Measurements from ENCODE around the gene NDUFA3.

Gene NDUFA3

DNA sequence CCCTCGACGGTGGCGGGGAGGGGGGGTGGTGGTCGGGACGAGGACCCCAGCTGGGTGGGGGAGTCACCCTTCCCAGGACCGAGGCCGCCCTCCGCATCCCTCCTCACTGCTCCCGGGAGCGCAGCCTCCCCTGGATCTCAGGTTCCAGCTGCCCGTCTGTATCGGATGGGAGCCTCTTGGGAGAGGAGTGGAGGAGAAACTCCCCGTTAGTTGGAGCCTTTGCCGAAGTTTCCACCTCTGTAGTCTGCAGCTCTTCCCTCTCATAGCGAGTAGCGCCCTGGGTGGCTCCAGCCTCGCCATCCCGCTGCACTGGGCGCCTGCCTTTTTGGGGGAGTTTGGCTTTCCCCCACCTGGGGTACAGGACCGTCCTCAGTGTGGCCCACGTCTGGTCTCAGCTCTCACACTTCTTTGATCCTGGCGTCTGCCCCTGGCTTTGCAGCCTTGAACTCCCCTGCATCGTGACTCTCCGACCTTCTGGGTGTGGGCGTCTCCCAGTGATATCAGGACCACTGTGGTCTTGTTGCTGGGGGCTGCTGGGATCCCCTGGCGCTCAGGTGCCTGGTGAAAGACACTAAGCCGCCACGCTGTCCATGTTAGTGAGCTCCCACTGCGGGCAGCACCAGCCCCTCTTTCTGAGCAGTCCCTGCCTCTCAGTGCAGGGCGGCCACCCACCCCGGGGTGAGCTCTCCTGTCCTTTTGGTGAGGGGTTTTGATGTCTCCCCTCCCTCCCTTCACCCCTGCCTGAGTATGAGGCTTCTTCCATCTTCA lies 36.0 kb downstream of the NDUFA3 start:
- no peak for DNase-seq (ENCODE audit: low spot score)

DNA sequence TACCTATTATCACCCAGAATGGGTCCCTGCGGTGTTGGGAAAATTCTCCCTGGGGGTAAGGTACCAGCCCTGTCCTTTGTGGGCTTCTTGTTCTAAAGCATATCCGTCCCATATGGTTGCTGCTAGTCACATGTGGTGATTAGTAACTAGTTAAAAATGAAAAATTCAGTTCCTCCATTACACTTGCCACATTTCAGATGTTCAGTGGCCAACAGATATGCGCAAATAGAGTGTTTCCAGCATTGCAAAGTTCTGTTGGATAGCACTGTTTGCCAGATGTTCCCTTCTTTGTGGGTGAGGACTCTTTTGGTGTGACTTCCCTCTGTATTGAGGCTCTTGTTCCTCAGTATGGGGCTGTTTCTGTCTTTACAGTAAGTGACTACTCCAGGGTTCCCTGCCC lies 38.7 kb downstream of the NDUFA3 start:
- no peak for DNase-seq (ENCODE audit: low spot score)

DNA sequence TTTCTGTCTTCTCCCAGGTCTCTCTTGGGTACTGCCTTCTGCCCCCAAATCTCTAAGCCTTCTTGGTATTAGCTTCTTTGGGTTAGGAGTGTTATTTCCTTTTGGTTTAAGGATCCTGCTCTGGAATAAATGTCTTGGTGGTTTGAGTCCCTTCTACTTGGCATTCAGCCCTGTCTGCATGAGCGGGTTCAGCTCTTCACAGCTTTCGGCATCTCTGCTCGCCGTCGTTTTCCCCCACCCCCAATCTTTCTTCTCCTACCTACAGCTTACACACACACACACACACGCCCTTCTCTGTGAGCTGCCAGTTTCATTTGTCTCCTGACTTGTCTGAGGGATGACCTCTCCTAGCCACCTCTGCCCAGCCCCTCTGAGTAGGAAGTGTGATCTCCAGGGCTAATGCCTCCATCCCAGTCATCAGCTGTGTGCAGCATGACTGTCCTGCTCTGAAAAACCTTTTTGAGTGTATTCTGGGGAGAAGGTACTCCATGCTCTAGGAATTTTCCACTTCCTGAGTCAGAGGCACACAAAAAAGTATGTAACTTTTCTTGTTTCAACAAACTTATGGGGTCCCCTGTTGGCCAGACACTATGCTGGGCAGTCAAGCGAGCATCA lies 39.6 kb downstream of the NDUFA3 start:
- DNase-seq (ENCODE audit: low spot score), result no peak

DNA sequence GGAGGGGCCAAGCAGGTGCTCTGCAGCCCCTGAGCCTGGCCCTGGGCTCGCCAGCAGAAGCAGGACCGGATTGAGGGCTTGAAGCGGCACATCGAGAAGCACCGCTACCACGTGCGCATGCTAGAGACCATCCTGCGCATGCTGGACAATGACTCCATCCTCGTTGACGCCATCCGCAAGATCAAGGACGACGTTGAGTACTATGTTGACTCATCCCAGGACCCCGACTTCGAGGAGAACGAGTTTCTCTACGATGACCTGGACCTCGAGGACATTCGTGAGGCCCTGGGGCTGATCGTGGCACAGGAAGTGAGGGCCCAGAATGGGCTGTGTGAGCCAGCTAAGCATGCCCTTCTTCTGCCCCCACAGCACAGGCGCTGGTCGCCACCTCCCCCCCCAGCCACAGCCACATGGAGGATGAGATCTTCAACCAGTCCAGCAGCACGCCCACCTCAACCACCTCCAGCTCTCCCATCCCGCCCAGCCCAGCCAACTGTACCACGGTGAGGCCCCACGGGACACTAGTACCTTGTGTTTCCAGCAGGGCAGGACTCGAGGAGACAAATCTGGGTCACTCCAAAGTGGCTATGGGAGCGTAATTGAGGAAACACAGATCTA lies 43.0 kb downstream of the NDUFA3 start:
- DNase-seq (ENCODE audit: low spot score), result no peak

DNA sequence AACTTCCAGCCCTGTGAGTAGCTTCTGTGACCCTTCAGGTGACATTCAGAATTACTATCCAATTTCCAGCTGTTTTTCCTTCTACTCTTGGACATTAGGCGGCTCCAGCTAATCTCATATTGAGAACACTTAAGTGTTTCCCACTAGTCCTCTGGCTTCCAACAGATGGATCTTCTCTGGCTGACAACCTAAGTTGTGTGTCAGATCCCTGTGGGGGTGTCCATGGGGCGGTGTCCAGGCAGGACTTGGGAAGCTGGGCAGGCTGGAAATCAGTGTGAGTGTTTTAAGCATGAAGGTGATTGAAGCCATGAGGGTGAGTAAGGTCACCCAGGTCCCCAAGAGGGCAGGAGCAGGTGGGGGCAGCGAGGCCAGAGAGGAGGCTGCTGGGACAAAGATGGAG lies 45.0 kb downstream of the NDUFA3 start:
- DNase-seq (ENCODE audit: low spot score), result no peak

DNA sequence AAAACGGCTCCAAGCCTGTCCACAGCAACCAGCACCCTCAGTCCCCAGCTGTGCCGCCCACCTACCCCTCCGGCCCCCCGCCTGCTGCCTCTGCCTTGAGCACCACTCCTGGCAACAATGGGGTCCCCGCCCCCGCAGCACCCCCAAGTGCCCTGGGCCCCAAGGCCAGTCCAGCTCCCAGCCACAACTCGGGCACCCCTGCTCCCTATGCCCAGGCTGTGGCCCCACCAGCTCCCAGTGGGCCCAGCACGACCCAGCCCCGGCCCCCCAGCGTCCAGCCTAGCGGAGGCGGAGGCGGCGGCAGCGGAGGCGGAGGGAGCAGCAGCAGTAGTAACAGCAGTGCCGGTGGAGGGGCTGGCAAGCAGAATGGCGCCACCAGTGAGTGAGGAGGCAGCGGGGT lies 45.5 kb downstream of the NDUFA3 start:
- DNase-seq (ENCODE audit: low spot score), result no peak

DNA sequence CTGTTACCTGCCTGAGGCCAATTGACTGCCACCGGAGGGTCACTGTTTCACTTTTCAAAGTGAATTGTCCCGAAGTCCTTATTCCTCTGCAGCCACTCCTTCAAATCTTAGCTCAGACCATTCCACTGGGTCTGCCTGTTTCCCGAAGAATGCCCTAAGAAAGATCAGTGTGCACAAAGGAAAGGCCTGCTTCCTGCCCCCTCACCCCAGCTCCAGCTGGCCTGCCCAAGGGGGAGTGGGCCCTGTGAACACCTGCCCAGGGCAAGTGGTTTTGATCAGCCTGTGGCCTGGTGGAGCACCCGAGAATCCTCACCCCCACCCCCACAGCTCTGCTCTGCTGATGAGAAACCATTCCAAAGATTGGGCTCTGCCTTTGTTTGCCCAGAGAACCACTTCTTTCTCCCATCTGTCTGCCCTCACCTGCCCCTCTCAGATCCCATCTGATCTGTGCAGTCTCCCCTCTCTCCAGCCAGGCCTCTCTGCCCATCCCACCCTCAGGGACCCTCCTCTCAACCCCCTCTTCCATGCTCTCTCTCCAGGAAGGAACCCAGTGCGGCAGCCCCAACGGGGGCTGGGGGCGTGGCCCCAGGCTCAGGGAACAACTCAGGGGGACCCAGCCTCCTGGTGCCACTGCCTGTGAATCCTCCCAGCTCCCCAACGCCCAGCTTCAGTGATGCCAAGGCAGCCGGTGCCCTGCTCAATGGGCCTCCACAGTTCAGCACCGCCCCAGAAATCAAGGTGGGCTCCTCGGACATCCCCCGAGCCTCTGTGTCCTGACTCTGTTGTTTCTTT lies 46.6 kb downstream of the NDUFA3 start:
- DNase-seq (ENCODE audit: low spot score), result no peak

DNA sequence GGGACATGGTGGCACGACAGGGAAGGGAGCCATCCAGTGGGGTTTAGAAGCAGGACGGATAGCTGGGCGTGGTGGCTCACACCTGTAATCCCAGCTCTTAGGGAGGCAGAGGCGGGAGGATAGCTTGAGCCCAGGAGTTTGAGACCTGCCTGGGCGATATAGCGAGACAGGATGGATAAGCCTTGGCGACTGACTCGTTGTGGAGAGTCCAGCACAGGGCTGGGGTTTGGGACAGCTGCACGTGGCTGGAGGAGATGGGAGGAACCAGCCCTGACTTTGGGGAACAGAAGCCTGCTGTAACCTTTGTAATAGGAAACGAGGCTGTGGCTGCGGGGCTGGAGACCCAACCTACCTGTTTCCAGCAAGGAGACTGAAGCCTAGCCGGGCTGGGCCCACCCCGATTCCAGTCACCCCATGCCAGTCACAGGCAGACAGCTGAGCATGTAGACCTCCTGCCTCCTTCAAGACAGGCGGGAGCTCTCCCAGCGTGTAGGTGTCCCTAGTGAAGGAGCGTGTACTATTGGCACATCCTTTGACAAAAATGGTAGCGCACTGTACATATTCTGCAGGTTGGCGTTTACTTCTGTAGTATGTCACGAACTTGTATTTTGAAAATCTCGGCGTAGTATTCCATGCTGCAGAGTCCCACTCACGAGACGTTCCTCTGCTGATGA lies 48.8 kb downstream of the NDUFA3 start:
- DNase-seq (ENCODE audit: low spot score), result no peak

DNA sequence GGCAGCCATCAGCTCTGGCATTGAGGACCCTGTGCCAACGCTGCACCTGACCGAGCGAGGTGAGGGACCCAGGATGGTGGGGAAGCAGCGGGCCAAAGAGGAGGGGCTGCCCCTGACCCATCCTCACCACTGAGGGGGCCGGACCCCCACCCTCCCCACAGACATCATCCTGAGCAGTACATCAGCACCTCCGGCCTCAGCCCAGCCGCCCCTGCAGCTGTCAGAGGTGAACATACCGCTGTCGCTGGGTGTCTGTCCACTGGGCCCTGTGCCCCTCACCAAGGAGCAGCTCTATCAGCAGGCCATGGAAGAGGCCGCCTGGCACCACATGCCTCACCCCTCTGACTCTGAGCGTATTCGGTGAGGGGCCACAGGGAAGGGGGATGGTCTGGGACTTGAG lies 49.6 kb downstream of the NDUFA3 start:
- DNase-seq (ENCODE audit: low spot score), result no peak

DNA sequence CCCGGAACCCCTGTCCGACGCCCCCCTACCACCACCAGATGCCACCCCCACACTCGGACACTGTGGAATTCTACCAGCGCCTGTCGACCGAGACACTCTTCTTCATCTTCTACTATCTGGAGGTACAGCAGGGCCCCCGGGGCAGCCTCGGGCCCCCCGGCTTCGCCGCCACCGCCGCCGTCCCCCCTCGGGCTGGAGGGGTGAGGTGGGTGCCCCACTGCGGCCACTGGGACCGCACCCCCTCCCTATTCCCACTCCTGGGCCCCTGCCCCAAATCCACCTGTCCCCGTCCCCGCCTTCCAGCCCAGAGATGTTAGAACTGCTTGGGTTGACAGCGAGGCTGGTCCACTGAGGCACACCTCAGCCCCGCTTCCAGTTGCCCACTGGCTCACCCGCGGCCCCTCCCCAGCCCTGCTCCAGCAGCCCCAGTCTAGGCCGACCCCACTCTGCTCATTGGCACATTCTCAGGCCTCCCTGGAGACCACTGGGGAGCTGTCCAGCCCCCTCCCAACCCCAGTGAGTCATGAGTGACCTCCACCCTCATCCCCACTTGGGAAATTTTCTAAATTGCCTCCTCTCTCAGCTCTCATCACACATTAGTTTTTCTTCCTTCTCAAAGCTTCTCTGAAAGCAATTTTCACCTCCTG lies 50.3 kb downstream of the NDUFA3 start:
- DNase-seq (ENCODE audit: low spot score), result no peak

DNA sequence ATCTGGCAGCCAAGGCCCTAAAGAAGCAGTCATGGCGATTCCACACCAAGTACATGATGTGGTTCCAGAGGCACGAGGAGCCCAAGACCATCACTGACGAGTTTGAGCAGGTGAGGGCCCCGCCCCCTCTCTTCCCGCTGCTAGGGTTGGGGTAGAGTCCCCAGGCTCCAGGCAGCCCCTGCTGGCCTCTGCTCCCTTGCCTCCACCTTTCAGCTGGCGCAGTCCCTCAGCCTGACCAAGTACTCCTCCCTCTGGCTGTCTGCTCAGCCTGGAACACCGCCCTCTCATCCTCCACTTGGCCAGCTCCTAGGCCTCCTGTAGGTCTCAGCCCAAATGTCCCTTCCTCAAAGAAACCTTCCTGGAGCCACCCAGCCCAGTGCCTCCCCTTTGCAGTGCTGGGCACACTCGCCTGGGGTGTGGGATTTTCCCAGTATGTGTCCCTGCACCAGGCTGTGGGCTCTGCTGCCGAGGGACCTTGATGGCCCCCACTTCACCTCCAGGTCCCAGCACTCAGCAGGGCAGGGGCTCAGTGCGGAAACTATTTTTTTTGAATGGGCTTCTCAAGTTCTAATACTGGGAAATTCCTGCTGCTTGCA lies 51.2 kb downstream of the NDUFA3 start:
- DNase-seq (ENCODE audit: low spot score), result no peak

DNA sequence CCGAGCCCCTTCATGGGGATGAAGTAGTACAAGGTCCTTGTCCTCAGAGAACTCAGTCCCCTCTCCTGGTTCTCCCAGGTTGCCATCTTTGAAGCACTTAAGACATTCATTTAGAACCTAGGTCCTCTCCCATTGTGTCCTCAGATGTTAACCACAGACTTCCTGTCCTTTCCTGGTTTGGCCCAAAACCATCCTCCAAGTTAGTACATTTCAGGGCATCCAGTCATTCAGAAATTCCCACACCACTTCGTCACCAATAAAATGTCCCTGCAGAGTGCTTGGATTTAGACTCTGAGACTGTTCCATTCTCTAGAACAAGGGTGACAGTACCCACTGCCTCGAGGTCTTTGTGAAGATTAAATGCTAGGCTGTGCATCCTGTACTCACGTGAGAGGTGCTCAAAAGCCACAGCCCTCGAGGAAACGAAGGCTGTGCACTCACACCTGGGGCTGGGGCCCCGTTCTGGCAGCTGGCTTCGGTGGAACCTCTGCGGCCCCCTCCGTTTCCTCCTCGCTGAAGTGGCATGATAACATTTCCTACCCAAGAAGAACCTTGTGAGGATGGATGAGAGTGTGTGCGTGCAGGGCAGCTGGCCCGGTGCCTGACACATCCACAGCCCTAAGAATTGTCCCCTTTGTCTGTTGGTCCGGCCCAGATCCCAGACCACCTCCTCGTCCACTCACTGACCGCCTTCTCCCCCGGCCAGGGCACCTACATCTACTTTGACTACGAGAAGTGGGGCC lies 52.1 kb downstream of the NDUFA3 start:
- DNase-seq (ENCODE audit: low spot score), result no peak

DNA sequence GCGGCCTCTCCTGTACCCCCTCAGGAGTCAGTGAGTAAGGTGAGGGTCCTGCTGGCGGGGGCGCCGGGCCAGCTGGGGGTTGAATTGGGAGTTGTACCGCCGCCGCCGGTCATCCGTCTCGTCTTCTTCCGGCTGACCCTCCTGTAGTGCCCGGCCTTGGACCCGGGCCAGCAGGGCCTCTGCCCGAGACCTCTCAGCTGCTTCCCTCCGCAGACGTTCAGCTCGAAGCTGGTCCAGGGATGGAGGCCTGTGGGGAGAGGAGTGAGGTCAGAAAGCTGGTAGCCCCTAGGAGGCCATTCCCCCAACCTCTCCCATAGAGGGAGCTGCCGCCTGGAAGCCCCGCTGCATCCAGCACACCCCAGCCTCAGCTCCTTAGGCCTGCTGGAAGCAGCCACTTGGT lies 53.0 kb downstream of the NDUFA3 start:
- DNase-seq (ENCODE audit: low spot score), result no peak

DNA sequence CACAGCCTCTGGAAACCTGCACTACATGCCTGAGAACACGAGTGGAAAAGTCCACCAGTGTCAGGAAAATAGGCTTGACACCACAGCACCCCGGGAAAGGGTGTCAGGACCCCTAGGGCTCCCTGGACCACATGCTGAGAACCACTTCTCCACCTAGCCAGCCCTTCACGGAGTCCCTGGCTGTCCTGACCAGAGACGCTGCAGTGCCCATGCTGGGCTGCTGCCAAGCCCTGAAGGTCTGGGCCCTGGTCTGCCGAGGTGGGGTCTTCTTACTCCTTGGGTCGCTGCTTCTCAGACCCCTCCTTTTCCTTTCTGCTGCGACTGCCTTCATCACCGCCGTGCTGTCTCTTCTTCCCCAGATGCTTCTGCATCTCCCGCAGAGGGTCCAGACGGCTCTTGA lies 53.8 kb downstream of the NDUFA3 start:
- DNase-seq (ENCODE audit: low spot score), result no peak

DNA sequence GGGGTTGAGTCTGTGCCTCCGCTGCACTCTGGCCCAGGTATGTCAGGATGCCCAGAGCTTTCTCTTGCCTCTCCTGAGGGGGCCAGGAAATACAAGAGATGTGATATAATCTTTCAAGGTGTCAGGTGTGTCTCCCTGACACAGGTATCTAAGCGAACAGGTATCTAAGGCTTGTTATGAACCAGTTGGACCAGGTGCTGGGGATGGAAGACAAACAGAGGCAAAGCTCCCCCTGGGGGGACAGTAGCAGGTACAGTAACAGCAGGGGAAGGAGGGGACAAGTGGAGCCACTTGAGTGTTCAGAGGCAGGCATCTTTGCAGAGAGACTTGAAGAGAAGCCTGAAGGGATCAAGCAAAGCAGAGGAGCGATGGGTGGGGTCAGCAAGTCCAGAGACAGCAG lies 54.3 kb downstream of the NDUFA3 start:
- DNase-seq (ENCODE audit: low spot score), result no peak
